Activated CD4-positive, CD25-positive, alpha-beta regulatory T cell (primary cell): ENCODE measurements around the gene C15orf62.

Experiments used
- DNase-seq, 4 experiments: peaks; one replicate each; lab custom pipeline; 2025; lab: John Stamatoyannopoulos, UW

Gene C15orf62

DNA sequence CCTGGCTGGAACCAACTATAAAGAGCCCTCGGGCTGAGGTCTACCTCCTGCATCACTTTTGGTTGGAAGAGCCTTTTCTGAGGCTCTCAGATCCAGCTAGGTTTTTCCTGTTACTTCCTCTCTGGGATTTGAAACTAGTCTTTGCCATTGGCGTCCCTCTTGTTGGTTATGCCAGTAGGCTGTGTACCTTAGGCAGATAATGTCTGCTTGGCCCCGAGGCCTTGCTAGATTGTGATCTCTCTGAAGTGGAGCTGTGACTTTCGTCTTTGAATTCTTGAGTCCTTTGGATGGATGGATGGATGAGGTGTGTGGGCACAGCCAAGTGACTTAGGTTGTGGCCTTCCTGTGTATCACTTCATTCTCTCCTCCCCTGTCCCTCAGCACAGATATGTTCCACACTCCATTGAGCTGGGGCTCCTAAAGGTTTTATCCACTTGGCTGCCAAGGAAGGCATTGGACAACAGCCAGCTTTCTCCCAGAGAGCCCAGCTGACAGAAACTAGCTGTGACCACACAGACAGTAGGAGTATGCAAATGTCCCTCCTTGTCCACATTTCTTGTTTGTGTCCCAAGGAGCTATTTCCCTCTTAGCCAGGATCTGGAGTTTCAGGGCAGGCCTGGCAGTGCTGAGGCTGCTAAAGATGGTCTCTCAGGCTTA lies 45.4 kb downstream of the C15orf62 start:
- no peak for DNase-seq

DNA sequence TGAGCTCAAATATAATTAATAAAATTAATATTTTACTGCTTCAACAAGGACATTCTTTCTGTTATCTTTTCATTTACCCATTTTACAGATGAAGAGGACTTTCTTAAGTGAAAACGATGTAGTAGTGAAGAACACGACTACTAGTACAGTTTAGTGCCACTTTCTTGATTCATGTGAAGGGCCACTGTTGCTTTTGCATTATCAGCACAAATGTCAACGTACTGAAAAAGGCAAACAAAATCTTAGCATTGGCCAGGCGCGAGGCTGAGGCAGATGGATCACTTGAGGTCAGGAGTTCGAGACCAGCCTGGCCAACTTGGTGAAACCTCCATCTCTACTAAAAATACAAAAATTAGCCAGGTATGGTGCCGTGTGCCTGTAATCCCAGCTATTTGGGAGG lies 49.3 kb downstream of the C15orf62 start:
- DNase-seq: no peak

DNA sequence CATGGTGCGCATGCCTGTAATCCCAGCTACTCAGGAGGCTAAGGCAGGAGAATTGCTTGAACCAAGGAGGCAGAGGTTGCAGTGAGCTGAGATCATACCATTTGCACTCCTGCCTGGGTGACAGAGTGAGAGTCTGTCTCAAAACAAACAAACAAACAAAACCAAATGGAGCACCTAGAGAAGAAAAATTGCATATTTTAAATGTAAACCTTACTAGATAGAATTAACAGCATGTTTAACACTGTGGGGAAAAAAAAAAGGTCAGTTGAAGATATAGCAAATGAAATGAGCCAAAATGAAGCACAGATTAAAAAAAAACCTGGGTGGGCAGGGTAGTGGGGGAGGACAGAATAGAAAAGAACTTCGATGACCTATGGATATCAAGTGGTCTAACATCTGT lies 51.4 kb downstream of the C15orf62 start:
- DNase-seq: no peak
